Sigmoid colon (tissue), 7 donors: ENCODE measurements around the gene SLC12A9. TPM values are rescaled to one million over a fixed set of nuclear protein-coding genes. Genes with fewer than 3 reads are reported as not detected.
A peak's percentile ranks its signal among the peaks of the same experiment; 100 is the strongest.
"Not testable (repeated sequence)": the region's sequence is repeated elsewhere in the genome, so short reads cannot be mapped to it uniquely, and the experiment has no call there.

Experiments
- DNase-seq: peaks from one replicate; pipeline ENCODE4 v3.0.0-alpha.2; 2019
- H3K27ac ChIP-seq, 4 donors: fragments of 200-600 bp; sonication (generic); one replicate each; pipeline ENCODE4 v1.5.1; 2016 to 2019; ENCODE audit warnings: mild to moderate bottlenecking in 1 of 4
- H3K27me3 ChIP-seq, 3 donors: fragments of 200-600 bp; sonication (generic); one replicate each; pipeline ENCODE4 v1.5.1; 2019; ENCODE audit warnings: mild to moderate bottlenecking in 1 of 3
- H3K36me3 ChIP-seq, 4 donors: fragments of 200-600 bp; sonication (generic); one replicate each; pipeline ENCODE4 v1.5.1; 2016 to 2019
- H3K4me1 ChIP-seq, 4 donors: fragments of 200-600 bp; sonication (generic); one replicate each; pipeline ENCODE4 v1.5.1; 2017 to 2019
- H3K4me3 ChIP-seq, 4 donors: fragments of 200-600 bp; sonication (generic); one replicate each; pipeline ENCODE4 v1.5.1; 2017 to 2019; ENCODE audit warnings: mild to moderate bottlenecking in 2 of 4, moderate library complexity in 1 of 4
- H3K9me3 ChIP-seq, 4 donors: fragments of 200-600 bp in 3 of 4; sonication (generic) in 3 of 4; one replicate each; pipeline versions ENCODE4 v1.5.1 to v1.6.1; 2013 to 2019
- EP300 ChIP-seq, 4 donors: sonication (generic); formaldehyde crosslinking; IDR thresholded peaks; one replicate each; pipeline ENCODE4 v1.6.1; 2017; ENCODE audit warnings: antibody characterized with exemption in 4 of 4
- POLR2A ChIP-seq, 2 donors: fragments of 450-650 bp; IDR thresholded peaks; one replicate each; pipeline ENCODE4 v1.6.1; 2016; ENCODE audit warnings: antibody characterized with exemption in 2 of 2, mild to moderate bottlenecking in 2 of 2, moderate library complexity in 2 of 2
- POLR2AphosphoS5 ChIP-seq, 4 donors: sonication (generic); formaldehyde crosslinking; IDR thresholded peaks; one replicate each; pipeline ENCODE4 v1.6.1; 2017; ENCODE audit warnings: antibody characterized with exemption in 4 of 4
- WGBS, 2 donors: extraction: QIAGEN DNeasy Blood & Tissue Kit; methylation state at CpG; one replicate each; pipeline ENCODE4 v1.1.7; 2013; 5-methylcytosine and 5-hydroxymethylcytosine counted together
- intact Hi-C: fragments of 100-400 bp; cut with DNase I; formaldehyde crosslinking; loops from one replicate; pipeline ENCODE4 v1.15.1; 2023
- polyA plus RNA-seq, 3 donors: library from polyadenylated mRNA; stranded (reverse); fragments of 200-250 nt; gene quantifications; one replicate each; pipeline ENCODE4 v1.2.3, GENCODE V29; 2013
- total RNA-seq, 4 donors: library from RNA; depleted of rRNA; stranded (reverse); fragments of >200 nt; gene quantifications; one replicate each; pipeline ENCODE4 v1.1.0, GENCODE V29; 2016
- TF ChIP-seq, protein P1 (sequence below), 4 experiments: fragments of 450-650 bp in 3 of 4; fragments of 200-600 bp in 1 of 4; IDR thresholded peaks; one replicate each; pipeline ENCODE4 v1.5.1; 2016 to 2019; ENCODE audit warnings: antibody characterized with exemption in 4 of 4, mild to moderate bottlenecking in 3 of 4, moderate library complexity in 2 of 4
- donor health status: healthy with polysubstance abuse.
- donor health status: Bipolar disorder and iron deficiency.
- donor health status: healthy.

The SLC12A9 gene
- total and polyA plus RNA-seq, 7 donors: 2.5 to 34.2 (median 12.1) TPM

DNA sequence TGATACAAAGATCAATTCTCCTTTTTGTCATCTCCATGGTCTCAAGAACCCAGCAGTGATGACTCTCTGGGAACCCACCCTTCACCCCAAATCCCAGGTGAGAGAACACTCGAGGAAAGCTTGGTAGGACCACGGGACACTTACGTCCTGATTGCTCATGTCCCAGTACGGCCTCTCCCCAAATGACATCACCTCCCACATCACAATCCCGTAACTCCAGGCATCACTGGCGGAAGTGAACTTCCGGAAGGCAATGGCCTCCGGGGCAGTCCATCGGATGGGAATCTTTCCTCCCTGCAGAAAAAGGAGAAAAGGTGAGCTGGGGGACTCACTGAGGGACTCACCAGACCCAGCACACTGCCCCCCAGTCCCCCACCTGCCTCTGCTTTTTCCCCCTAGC is 46.2 kb upstream of the SLC12A9 start:
- intact Hi-C loops: no loop called here
- H3K9me3 ChIP-seq: no peaks in the 10 kb centered on the region
- H3K36me3 ChIP-seq: peaks cover 16 to 65% (median 38%) of the 10 kb centered on the region in 4 donors
- H3K4me3 ChIP-seq: no peak overlapping the region
- H3K27me3 ChIP-seq: no peaks in the 10 kb centered on the region
- peaks cover 0 to 38% (median 33%) of the 10 kb centered on the region in 4 donors for H3K4me1 ChIP-seq
- 92 to 94% methylated on average over 9 of the region's 9 CpGs for WGBS, 2 donors
- DNase-seq: no peak
- H3K27ac ChIP-seq: peak overlapping the region in 3 of 4 donors; percentile 72 to 84 (median 77)
- TF ChIP-seq POLR2A (IDR thresholded peaks at IDR 0.05) (no peak), POLR2AphosphoS5 (IDR thresholded peaks at IDR 0.05) (no peak), EP300 (IDR thresholded peaks at IDR 0.05) (no peak)
- TF ChIP-seq, protein P1, sequence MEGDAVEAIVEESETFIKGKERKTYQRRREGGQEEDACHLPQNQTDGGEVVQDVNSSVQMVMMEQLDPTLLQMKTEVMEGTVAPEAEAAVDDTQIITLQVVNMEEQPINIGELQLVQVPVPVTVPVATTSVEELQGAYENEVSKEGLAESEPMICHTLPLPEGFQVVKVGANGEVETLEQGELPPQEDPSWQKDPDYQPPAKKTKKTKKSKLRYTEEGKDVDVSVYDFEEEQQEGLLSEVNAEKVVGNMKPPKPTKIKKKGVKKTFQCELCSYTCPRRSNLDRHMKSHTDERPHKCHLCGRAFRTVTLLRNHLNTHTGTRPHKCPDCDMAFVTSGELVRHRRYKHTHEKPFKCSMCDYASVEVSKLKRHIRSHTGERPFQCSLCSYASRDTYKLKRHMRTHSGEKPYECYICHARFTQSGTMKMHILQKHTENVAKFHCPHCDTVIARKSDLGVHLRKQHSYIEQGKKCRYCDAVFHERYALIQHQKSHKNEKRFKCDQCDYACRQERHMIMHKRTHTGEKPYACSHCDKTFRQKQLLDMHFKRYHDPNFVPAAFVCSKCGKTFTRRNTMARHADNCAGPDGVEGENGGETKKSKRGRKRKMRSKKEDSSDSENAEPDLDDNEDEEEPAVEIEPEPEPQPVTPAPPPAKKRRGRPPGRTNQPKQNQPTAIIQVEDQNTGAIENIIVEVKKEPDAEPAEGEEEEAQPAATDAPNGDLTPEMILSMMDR (IDR thresholded peaks at IDR 0.05): no peak

DNA sequence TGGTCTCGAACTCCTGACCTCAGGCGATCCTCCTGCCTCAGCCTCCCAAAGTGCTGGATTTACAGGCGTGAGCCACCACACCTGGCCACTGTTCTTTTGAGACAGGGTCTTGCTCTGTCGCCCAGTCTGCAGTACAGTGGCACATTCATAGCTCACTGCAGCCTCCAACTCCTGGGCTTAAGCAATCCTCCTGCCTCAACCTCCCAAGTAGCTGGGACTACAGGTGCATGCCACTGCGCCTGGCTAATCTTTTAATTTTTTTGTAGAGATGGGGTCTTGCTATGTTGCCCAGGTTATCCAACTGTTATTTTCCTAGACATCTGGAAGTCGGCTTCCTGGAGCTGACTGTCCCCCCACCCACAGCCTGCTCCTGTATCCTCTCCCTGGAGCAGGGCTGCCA is 45.6 kb upstream of the SLC12A9 start:
- H3K9me3 ChIP-seq, DNase-seq, H3K4me3 ChIP-seq, H3K27me3 ChIP-seq, intact Hi-C loops: not testable (repeated sequence)
- Histone ChIP-seq H3K4me1 (peaks cover 0 to 36% (median 31%) of the 10 kb centered on the region in 4 donors), H3K27ac (peak overlapping the region in 1 of 4 donors; percentile 77), H3K36me3 (peaks cover 16 to 71% (median 40%) of the 10 kb centered on the region in 4 donors)
- 93 to 98% methylated on average over 6 of the region's 6 CpGs for WGBS, 2 donors

DNA sequence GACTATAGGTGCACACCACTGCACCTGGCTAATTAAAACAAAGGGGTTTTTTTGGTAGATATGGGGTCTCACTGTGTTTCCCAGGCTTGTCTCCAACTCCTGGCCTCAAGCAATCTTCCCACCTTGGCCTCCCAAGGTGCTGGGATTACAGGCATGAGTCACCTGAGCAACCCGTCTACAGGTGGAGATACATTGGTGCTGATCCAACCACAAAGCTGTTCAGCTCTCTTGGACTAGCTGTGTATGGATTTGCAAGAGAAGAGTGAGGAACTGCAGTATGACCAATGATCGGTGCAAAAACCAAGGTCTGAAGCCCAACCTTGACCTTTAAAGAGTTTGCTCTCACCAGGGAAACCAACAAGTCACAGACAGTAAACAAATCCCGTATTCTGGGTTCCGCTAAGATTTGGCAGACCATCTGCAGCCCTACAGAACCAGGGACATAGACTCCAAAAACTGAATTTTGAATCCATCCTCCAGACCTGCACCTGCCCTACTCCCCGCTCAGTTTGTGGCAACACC is 44.1 kb upstream of the SLC12A9 start:
- DNase-seq: no peak
- Histone ChIP-seq H3K36me3 (peaks cover 23 to 87% (median 50%) of the 10 kb centered on the region in 4 donors), H3K27ac (no peak overlapping the region), H3K4me1 (peaks cover 0 to 21% (median 16%) of the 10 kb centered on the region in 4 donors), H3K9me3 (no peaks in the 10 kb centered on the region), H3K27me3 (no peaks in the 10 kb centered on the region), H3K4me3 (no peak overlapping the region)
- intact Hi-C loops: no loop called here
- TF ChIP-seq EP300 (IDR thresholded peaks at IDR 0.05) (no peak), POLR2A (IDR thresholded peaks at IDR 0.05) (no peak), POLR2AphosphoS5 (IDR thresholded peaks at IDR 0.05) (no peak)
- TF ChIP-seq, protein P1 (IDR thresholded peaks at IDR 0.05): no peak
- 79 to 87% methylated on average over 5 of the region's 5 CpGs for WGBS, 2 donors

GRCh38 chr7:100811480-100811879 is 41.0 kb upstream of the SLC12A9 start:
- no peak overlapping the region for H3K4me3 ChIP-seq
- no peaks in the 10 kb centered on the region for H3K27me3 ChIP-seq
- DNase-seq: no peak
- no peak overlapping the region for H3K27ac ChIP-seq
- intact Hi-C loops: no loop called here
- H3K4me1 ChIP-seq: no peaks in the 10 kb centered on the region
- TF ChIP-seq, protein P1 (IDR thresholded peaks at IDR 0.05): no peak
- TF ChIP-seq POLR2A (IDR thresholded peaks at IDR 0.05) (no peak), EP300 (IDR thresholded peaks at IDR 0.05) (no peak)
- WGBS, 2 donors: 73 to 86% methylated on average over 6 of the region's 6 CpGs
- H3K36me3 ChIP-seq: peaks cover 26 to 100% (median 64%) of the 10 kb centered on the region in 4 donors
- no peaks in the 10 kb centered on the region for H3K9me3 ChIP-seq

GRCh38 chr7:100812729-100813128 is 39.8 kb upstream of the SLC12A9 start:
- intact Hi-C loops: no loop called here
- 94 to 96% methylated on average over 22 of the region's 22 CpGs for WGBS, 2 donors
- Histone ChIP-seq H3K36me3 (peaks cover 19 to 99% (median 58%) of the 10 kb centered on the region in 4 donors), H3K9me3 (no peaks in the 10 kb centered on the region), H3K4me1 (no peaks in the 10 kb centered on the region), H3K4me3 (no peak overlapping the region), H3K27me3 (no peaks in the 10 kb centered on the region), H3K27ac (no peak overlapping the region)
- DNase-seq: no peak
- no peak for TF ChIP-seq EP300 (IDR thresholded peaks at IDR 0.05)
- TF ChIP-seq POLR2AphosphoS5 (IDR thresholded peaks at IDR 0.05): no peak
- TF ChIP-seq, protein P1 (IDR thresholded peaks at IDR 0.05): no peak
- no peak for TF ChIP-seq POLR2A (IDR thresholded peaks at IDR 0.05)

- WGBS, 2 donors: 90% methylated on average over 16 of the region's 16 CpGs
- H3K36me3 ChIP-seq: peaks cover 22 to 94% (median 62%) of the 10 kb centered on the region in 4 donors
Observed at GRCh38 chr7:100816515-100816914, 36.0 kb upstream of the SLC12A9 start.

More at GRCh38 chr7:100816515-100816914, 36.0 kb upstream of the SLC12A9 start:
- H3K4me1 ChIP-seq, H3K27me3 ChIP-seq, H3K27ac ChIP-seq, intact Hi-C loops, DNase-seq, H3K4me3 ChIP-seq, H3K9me3 ChIP-seq: not testable (repeated sequence)
